ENCODE data around the gene MIB2. TPM values are rescaled to one million over a fixed set of nuclear protein-coding genes. Genes with fewer than 3 reads are reported as not detected.

The MIB2 gene
- total RNA-seq, 6 experiments from 2014 or later, result 41.9 to 62.8 (median 44.0) TPM

GRCh38 chr1:1600861-1601563 is 14.3 kb upstream of the MIB2 start:
- DNase-seq, result no peak
- Mint-ChIP-seq H3K4me1 (ENCODE audit: low read depth) (no peaks in the 10 kb centered on the region), H3K27me3 (ENCODE audit: insufficient read depth) (peaks cover 13% of the 10 kb centered on the region), H3K4me3 (no peak overlapping the region), H3K27ac (no peak overlapping the region), H3K36me3 (ENCODE audit: low read depth) (no peaks in the 10 kb centered on the region), H3K9me3 (no peaks in the 10 kb centered on the region)
- TF ChIP-seq CTCF (IDR thresholded peaks at IDR 0.05), result no peak

DNA sequence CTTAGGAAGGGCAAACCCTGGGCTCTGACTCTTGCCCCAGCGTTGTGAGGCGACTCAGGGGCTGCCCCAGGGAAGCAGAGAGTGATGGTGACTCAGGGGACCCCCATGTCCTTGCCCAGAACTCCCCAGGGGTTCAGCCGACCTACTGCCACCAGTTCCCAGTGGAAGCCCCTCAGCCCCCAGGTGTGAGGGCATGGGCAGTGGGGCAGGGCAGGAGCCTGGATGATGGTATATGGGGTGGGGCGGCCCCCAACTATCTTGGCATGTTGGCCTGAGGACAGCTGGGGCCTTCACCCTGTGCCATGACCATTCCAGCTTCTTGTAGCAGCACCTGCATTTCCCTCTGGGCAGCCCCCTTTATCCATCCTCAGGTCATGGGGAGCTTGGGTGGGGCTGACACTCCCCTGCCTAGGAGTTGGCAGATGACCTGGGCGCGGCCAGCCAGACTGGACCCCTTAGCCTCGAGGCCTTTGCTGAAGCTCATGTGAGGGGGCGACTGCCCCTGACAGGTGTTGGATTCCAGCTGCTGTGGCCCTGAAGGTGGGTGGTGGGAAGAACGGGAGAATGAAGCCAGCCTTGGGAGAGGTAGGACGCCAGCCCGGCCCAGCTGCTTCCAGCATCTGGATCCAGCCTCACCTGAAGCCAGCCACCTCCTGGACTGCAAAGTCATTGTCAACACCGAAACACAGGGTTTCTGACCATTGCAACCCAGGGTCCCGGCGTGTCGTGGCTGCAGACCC is 13.6 kb upstream of the MIB2 start:
- peaks cover 15% of the 10 kb centered on the region for H3K27me3 Mint-ChIP-seq (ENCODE audit: insufficient read depth)
- H3K27ac Mint-ChIP-seq, result no peak overlapping the region
- DNase-seq, result no peak
- no peak overlapping the region for H3K4me3 Mint-ChIP-seq
- H3K36me3 Mint-ChIP-seq (ENCODE audit: low read depth), result no peaks in the 10 kb centered on the region
- no peaks in the 10 kb centered on the region for H3K9me3 Mint-ChIP-seq
- H3K4me1 Mint-ChIP-seq (ENCODE audit: low read depth), result no peaks in the 10 kb centered on the region
- no peak for TF ChIP-seq CTCF (IDR thresholded peaks at IDR 0.05)

- no peak for TF ChIP-seq CTCF (IDR thresholded peaks at IDR 0.05)
- peaks cover 15% of the 10 kb centered on the region for H3K27me3 Mint-ChIP-seq (ENCODE audit: insufficient read depth)
- H3K4me3 Mint-ChIP-seq, result no peak overlapping the region
- no peak overlapping the region for H3K27ac Mint-ChIP-seq
- H3K36me3 Mint-ChIP-seq (ENCODE audit: low read depth), result no peaks in the 10 kb centered on the region
- DNase-seq, result no peak
- no peaks in the 10 kb centered on the region for H3K9me3 Mint-ChIP-seq
- H3K4me1 Mint-ChIP-seq (ENCODE audit: low read depth), result no peaks in the 10 kb centered on the region
Measured at GRCh38 chr1:1602304-1602967, 12.9 kb upstream of the MIB2 start.

GRCh38 chr1:1602968-1603506 is 12.3 kb upstream of the MIB2 start:
- H3K4me1 Mint-ChIP-seq (ENCODE audit: low read depth), result no peaks in the 10 kb centered on the region
- peaks cover 11% of the 10 kb centered on the region; the same call in 1 of the 2 replicates for H3K27me3 Mint-ChIP-seq (ENCODE audit: insufficient read depth)
- H3K4me3 Mint-ChIP-seq, result no peak overlapping the region
- H3K27ac Mint-ChIP-seq, result no peak overlapping the region
- DNase-seq, result no peak
- no peaks in the 10 kb centered on the region for H3K36me3 Mint-ChIP-seq (ENCODE audit: low read depth)
- H3K9me3 Mint-ChIP-seq, result no peaks in the 10 kb centered on the region
- TF ChIP-seq CTCF (IDR thresholded peaks at IDR 0.05), result no peak

DNA sequence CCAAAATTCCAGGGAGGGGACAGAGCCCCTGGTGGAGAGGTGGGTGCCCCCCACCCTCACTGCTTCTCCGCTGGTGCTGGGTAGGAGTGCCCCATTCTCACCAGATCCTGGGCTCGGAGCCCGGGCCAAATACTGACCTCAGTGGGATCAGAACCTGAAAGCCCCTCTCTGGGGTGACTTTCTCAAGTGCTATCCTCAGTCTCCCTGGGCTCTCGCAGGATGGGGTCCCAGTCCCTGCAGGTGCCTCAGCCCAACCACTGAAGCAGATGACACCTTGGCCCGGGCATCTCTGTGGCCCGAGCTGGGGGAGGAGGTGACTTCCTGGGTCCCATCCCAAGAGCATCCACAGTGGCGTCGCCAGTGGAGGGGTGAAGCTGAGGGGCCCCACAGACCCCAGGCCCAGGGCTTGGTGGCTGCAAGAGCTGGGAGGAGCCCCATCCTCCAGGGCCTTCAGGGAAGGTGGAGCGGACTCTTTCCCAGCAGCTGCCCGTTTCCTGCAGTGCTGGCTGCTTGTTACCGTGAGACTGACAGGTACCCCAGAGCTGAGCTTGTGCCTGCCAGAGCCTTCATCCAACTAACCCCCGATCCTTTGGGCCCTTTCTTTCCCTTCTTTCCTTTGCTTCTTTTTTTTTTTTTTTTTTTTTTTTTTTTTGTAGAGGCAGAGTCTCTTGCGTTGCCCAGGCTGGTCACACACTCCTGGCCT is 11.5 kb upstream of the MIB2 start:
- Mint-ChIP-seq H3K4me1 (ENCODE audit: low read depth) (no peaks in the 10 kb centered on the region), H3K4me3 (no peak overlapping the region), H3K27me3 (ENCODE audit: insufficient read depth) (peaks cover 8% of the 10 kb centered on the region; the same call in 1 of the 2 replicates), H3K36me3 (ENCODE audit: low read depth) (no peaks in the 10 kb centered on the region), H3K27ac (no peak overlapping the region), H3K9me3 (no peaks in the 10 kb centered on the region)
- DNase-seq, result no peak
- TF ChIP-seq CTCF (IDR thresholded peaks at IDR 0.05), result no peak

Measured in HFFc6 (cell line).